H1 (cell line): Measurements from ENCODE around the gene ADGRE2. TPM values are rescaled to one million over a fixed set of nuclear protein-coding genes. Genes with fewer than 3 reads are reported as not detected.

Source experiments
- CTCF ChIA-PET: fragments of 300-600 bp; sonication (Branson Sonifier 250); formaldehyde crosslinking; loops from one replicate; lab custom pipeline; 2021; ENCODE audit not compliant: partially characterized antibody; lab: Charles Lee
- POLR2A ChIA-PET: fragments of 300-600 bp; sonication (Branson Sonifier 250); formaldehyde crosslinking; loops from one replicate; lab custom pipeline; 2021; ENCODE audit warnings: inconsistent platforms; ENCODE audit not compliant: partially characterized antibody; lab: Charles Lee
- DNase-seq, 2 experiments: peaks; one replicate each; pipeline versions ENCODE4 v3.0.0 to v3.0.0-alpha.2; 2010 to 2022; ENCODE audit warnings: low spot score in 2 of 2, low read depth in 1 of 2, mixed read lengths in 1 of 2
- FAIRE-seq: peaks from 2 replicates; lab custom pipeline; 2011; peaks lifted over from hg19 to GRCh38; lab: Jason Lieb, UNC
- H2AFZ ChIP-seq: 2 replicates; pipeline ENCODE4 v1.8.1; 2012; ENCODE audit warnings: low read length, inconsistent platforms
- H2AK5ac ChIP-seq: 2 replicates; pipeline ENCODE4 v1.6.1; 2013; ENCODE audit warnings: low read depth, low read length
- H2BK120ac ChIP-seq: replicated peaks from 2 replicates; pipeline ENCODE3; 2013; ENCODE audit warnings: low read depth, low read length, inconsistent platforms
- H2BK12ac ChIP-seq: 2 replicates; pipeline ENCODE4 v1.6.1; 2013; ENCODE audit warnings: low read depth, low read length
- H2BK15ac ChIP-seq: 2 replicates; pipeline ENCODE4 v1.6.1; 2013; ENCODE audit warnings: low read length
- H2BK20ac ChIP-seq: 2 replicates; pipeline ENCODE4 v1.6.1; 2013; ENCODE audit warnings: low read length
- H2BK5ac ChIP-seq: 2 replicates; pipeline ENCODE4 v1.6.1; 2013; ENCODE audit warnings: low read depth, low read length
- H3K14ac ChIP-seq: 2 replicates; pipeline ENCODE4 v1.6.1; 2013; ENCODE audit warnings: inconsistent platforms; ENCODE audit not compliant: insufficient read length
- H3K18ac ChIP-seq: 2 replicates; pipeline ENCODE4 v1.6.1; 2013; ENCODE audit warnings: low read length; ENCODE audit errors: extremely low read depth
- H3K23ac ChIP-seq: 2 replicates; pipeline ENCODE4 v1.6.1; 2013; ENCODE audit warnings: inconsistent platforms; ENCODE audit not compliant: insufficient read length
- H3K23me2 ChIP-seq: 2 replicates; pipeline ENCODE4 v1.6.1; 2013; ENCODE audit warnings: low read depth, low read length
- H3K27ac ChIP-seq: 2 replicates; pipeline ENCODE4 v1.6.1; 2011; ENCODE audit warnings: low read depth, low read length, inconsistent platforms
- H3K27me3 ChIP-seq, 4 experiments: replicated peaks in 1 of 4; 1 replicate in 1 of 4; 2 replicates in 3 of 4; pipeline versions ENCODE4 v1.6.1 to v1.8.1; 2011 to 2013; ENCODE audit warnings: low read length in 3 of 4, mild to moderate bottlenecking in 3 of 4, inconsistent platforms in 2 of 4, mixed read lengths in 2 of 4, moderate library complexity in 1 of 4; ENCODE audit not compliant: control insufficient read depth in 3 of 4, insufficient read depth in 3 of 4; ENCODE audit errors: extremely low read depth in 1 of 4
- H3K36me3 ChIP-seq, 4 experiments: 2 replicates each; pipeline versions ENCODE4 v1.6.1 to v1.8.1; 2011 to 2013; ENCODE audit warnings: mild to moderate bottlenecking in 4 of 4, low read length in 3 of 4, moderate library complexity in 2 of 4, control low read depth in 1 of 4, inconsistent platforms in 1 of 4; ENCODE audit not compliant: insufficient read depth in 4 of 4, control insufficient read depth in 2 of 4
- H3K4ac ChIP-seq: replicated peaks from 2 replicates; pipeline ENCODE3; 2013; ENCODE audit warnings: low read length, low read depth, mixed read lengths, inconsistent platforms; ENCODE audit not compliant: insufficient read length
- H3K4me1 ChIP-seq, 4 experiments: replicated peaks in 1 of 4; 1 replicate in 1 of 4; 2 replicates in 3 of 4; pipeline versions ENCODE4 v1.6.1 to v1.8.1; 2011 to 2013; ENCODE audit warnings: low read length in 3 of 4, inconsistent platforms in 2 of 4, mixed read lengths in 1 of 4; ENCODE audit not compliant: insufficient read depth in 4 of 4, control insufficient read depth in 3 of 4
- H3K4me2 ChIP-seq, 2 experiments: 2 replicates each; pipeline versions ENCODE4 v1.6.1 to v1.8.1; 2011 to 2013; ENCODE audit warnings: low read depth in 2 of 2, low read length in 2 of 2, control low read depth in 1 of 2, inconsistent platforms in 1 of 2, mild to moderate bottlenecking in 1 of 2; ENCODE audit not compliant: insufficient read depth in 1 of 2
- H3K4me3 ChIP-seq, 4 experiments: fragments of 200-600, 300-600 bp in 1 of 4; sonication (generic), shearing (Covaris generic), sonication (Bioruptor Twin) in 1 of 4; 2 replicates each; pipeline versions ENCODE4 v1.5.1 to v1.8.1; 2011 to 2016; ENCODE audit warnings: low read length in 4 of 4, low read depth in 3 of 4, control low read depth in 2 of 4, inconsistent platforms in 2 of 4, mild to moderate bottlenecking in 2 of 4, mixed read lengths in 1 of 4, moderate library complexity in 1 of 4; ENCODE audit not compliant: insufficient read depth in 2 of 4; ENCODE audit errors: extremely low read depth in 1 of 4
- H3K56ac ChIP-seq: replicated peaks from 2 replicates; pipeline ENCODE3; 2013; ENCODE audit warnings: low read depth, mild to moderate bottlenecking, mixed read lengths, low read length, inconsistent platforms; ENCODE audit not compliant: insufficient read length
- H3K79me1 ChIP-seq: 2 replicates; pipeline ENCODE4 v1.6.1; 2013; ENCODE audit warnings: low read depth, low read length, control low read depth
- H3K79me2 ChIP-seq, 2 experiments: 2 replicates each; pipeline versions ENCODE4 v1.6.1 to v1.8.1; 2012 to 2013; ENCODE audit warnings: low read length in 2 of 2, mild to moderate bottlenecking in 2 of 2, inconsistent platforms in 1 of 2; ENCODE audit not compliant: insufficient read depth in 2 of 2, control insufficient read depth in 1 of 2
- H3K9ac ChIP-seq, 4 experiments: replicated peaks in 1 of 4; 1 replicate in 1 of 4; 2 replicates in 3 of 4; pipeline versions ENCODE4 v1.6.1 to v1.8.1; 2011 to 2013; ENCODE audit warnings: low read depth in 3 of 4, low read length in 3 of 4, control low read depth in 2 of 4, mild to moderate bottlenecking in 2 of 4, moderate library complexity in 2 of 4, inconsistent platforms in 1 of 4; ENCODE audit errors: extremely low read depth in 1 of 4
- H3K9me3 ChIP-seq, 2 experiments: 2 replicates each; pipeline versions ENCODE4 v1.6.1 to v1.8.1; 2012 to 2013; ENCODE audit warnings: mild to moderate bottlenecking in 2 of 2, moderate library complexity in 2 of 2, control low read depth in 1 of 2, inconsistent platforms in 1 of 2, low read depth in 1 of 2, low read length in 1 of 2, mixed read lengths in 1 of 2; ENCODE audit not compliant: insufficient read depth in 2 of 2
- H4K20me1 ChIP-seq, 2 experiments: replicated peaks in 1 of 2; 2 replicates each; pipeline versions ENCODE3 to v1.8.1; 2011 to 2013; ENCODE audit warnings: inconsistent platforms in 2 of 2, low read length in 2 of 2, mild to moderate bottlenecking in 1 of 2; ENCODE audit not compliant: insufficient read depth in 2 of 2, control insufficient read depth in 1 of 2
- H4K5ac ChIP-seq: 2 replicates; pipeline ENCODE4 v1.6.1; 2013; ENCODE audit warnings: low read length, low read depth, mixed read lengths, inconsistent platforms; ENCODE audit not compliant: insufficient read length
- H4K8ac ChIP-seq: 2 replicates; pipeline ENCODE4 v1.8.0; 2013; ENCODE audit warnings: mild to moderate bottlenecking, moderate library complexity, low read length, inconsistent platforms; ENCODE audit not compliant: insufficient read depth; ENCODE audit errors: extremely low read depth
- H4K91ac ChIP-seq: replicated peaks from 2 replicates; pipeline ENCODE3; 2013; ENCODE audit warnings: low read length, mixed read lengths, inconsistent platforms; ENCODE audit not compliant: insufficient read length
- CBX8 ChIP-seq: fragments of 300-800, 300-1000 bp; sonication (generic); IDR thresholded peaks from 2 replicates; pipeline ENCODE4 v1.7.1; 2016; ENCODE audit warnings: low read depth, low read length, borderline replicate concordance
- WGBS, 2 experiments: shearing (Covaris generic) in 1 of 2; methylation state at CpG; one replicate each; pipeline versions ENCODE4 v1.1.6 to v1.1.7; 2013 to 2015; ENCODE audit warnings: low lambda C conversion rate in 2 of 2, mixed read lengths in 2 of 2, inconsistent platforms in 1 of 2, low coverage in 1 of 2, missing lambda C conversion rate in 1 of 2; ENCODE audit not compliant: insufficient replicate concordance in 2 of 2, insufficient coverage in 1 of 2, insufficient read length in 1 of 2; ENCODE audit errors: extremely low coverage in 1 of 2, missing lambda C conversion rate in 1 of 2; 5-methylcytosine and 5-hydroxymethylcytosine counted together
- polyA plus RNA-seq, 7 experiments: library from polyadenylated mRNA; depleted of rRNA in 3 of 7; stranded (reverse) in 5 of 7; unstranded in 2 of 7; fragments of >200 nt in 5 of 7; fragments of 200-250 nt in 2 of 7; gene quantifications; 1 replicate in 5 of 7; 2 replicates in 1 of 7; 4 replicates in 1 of 7; pipeline versions ENCODE4 v1.2.1 to v1.2.3, GENCODE V29; 2011 to 2013; ENCODE audit warnings: missing spikeins in 2 of 7, mixed read lengths in 2 of 7
- small RNA-seq: library from polyadenylated mRNA; stranded (forward); fragments of <200 nt; extraction: miRNeasy Mini kit (QIAGEN cat#:217004); gene quantifications from one replicate; pipeline ENCODE3, GENCODE V24; 2013; ENCODE audit not compliant: insufficient read depth
- total RNA-seq: library from RNA; stranded (reverse); fragmentation: NEBNext Ultra II Directional; extraction: Animal tissue kit (Norgen Biotek cat#: 25700); gene quantifications from 2 replicates; pipeline ENCODE4 v1.2.1, GENCODE V29; 2021

The ADGRE2 gene
- total and polyA plus RNA-seq, 2 of the 8 experiments (the other 6 are each of a cell fraction or from before 2014, with no cell fraction given), result 2.0 to 4.5 TPM

DNA sequence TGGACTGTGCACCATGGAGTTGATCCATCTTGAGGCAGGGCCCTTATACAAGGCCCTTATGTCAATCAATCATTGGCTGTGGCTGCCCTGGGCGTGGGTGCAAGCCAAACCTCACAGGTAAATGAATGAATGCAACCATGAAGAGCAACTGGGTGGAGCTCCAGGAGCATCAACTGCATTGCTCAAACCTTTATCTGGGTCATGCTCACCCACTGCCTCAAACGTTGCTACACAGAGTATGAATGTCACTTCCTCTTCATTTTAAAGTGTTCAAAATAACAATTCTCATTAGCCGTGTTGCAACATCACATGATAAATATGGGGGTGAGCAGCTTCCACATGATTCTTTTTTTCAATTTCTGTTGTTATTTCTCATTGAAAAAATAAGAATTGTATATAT lies 94.9 kb downstream of the ADGRE2 start:
- H3K27me3 ChIP-seq, result no peaks in the 10 kb centered on the region

More for the DNA sequence above, 94.9 kb downstream of the ADGRE2 start:
- no peak overlapping the region for H4K8ac ChIP-seq
- no peaks in the 10 kb centered on the region for H3K4me1 ChIP-seq
- no peak overlapping the region for H2BK120ac ChIP-seq
- DNase-seq (no peak), FAIRE-seq (no peak)
- no peak overlapping the region for H3K27ac ChIP-seq
- H4K5ac ChIP-seq, result no peak overlapping the region
- no peak overlapping the region for H2BK5ac ChIP-seq
- no peak overlapping the region for H3K9ac ChIP-seq
- no peak overlapping the region for H2BK12ac ChIP-seq
- H3K4me2 ChIP-seq, result no peak overlapping the region
- CTCF ChIA-PET, result interaction anchor here (0.8 to 7.7 kb wide), 2 partner anchors 71 to 108 kb away, joined by 3 to 149 read pairs; partner anchors contain the start of gene NDUFB7
- POLR2A ChIA-PET, result no interaction called here
- H3K36me3 ChIP-seq, result no peaks in the 10 kb centered on the region
- H3K9me3 ChIP-seq, result peaks cover 3 to 14% of the 10 kb centered on the region in 2 experiments; a peak in 3 of 4 replicates
- no peak overlapping the region for H3K23ac ChIP-seq
- H3K4ac ChIP-seq, result no peak overlapping the region
- no peak overlapping the region for H3K56ac ChIP-seq
- H4K20me1 ChIP-seq, result no peaks in the 10 kb centered on the region
- no peak for TF ChIP-seq CBX8
- no peak overlapping the region for H2AFZ ChIP-seq
- 64% methylated on average over 3 of the region's 3 CpGs; no CpG with 5 or more reads in 1 of the 2 experiments for whole genome bisulfite sequencing, 2 experiments
- no peak overlapping the region for H3K4me3 ChIP-seq
- H2BK15ac ChIP-seq, result no peak overlapping the region
- H3K23me2 ChIP-seq, result peaks cover under 1% of the 10 kb centered on the region; the same call in 1 of the 2 replicates
- no peak overlapping the region for H2AK5ac ChIP-seq
- no peak overlapping the region for H3K18ac ChIP-seq
- H2BK20ac ChIP-seq, result no peak overlapping the region
- H3K79me2 ChIP-seq, result no peaks in the 10 kb centered on the region
- H3K79me1 ChIP-seq, result no peaks in the 10 kb centered on the region
- H3K14ac ChIP-seq, result no peak overlapping the region
- H4K91ac ChIP-seq, result no peak overlapping the region

Small RNA genes lying within 50 kb of the gene (small RNA-seq; reads per million reads assigned to genes)
- gene AC005255.1, result not detected

Other genes starting within 250 kb of the ADGRE2 start
- gene TECR, start 249.0 kb downstream of the ADGRE2 start, total RNA-seq, result 172 and 179 TPM in 2 replicates
- 405 and 439 TPM in 2 replicates for gene TECR, start 249.0 kb downstream of the ADGRE2 start, polyA plus RNA-seq (2011; rRNA removed)
- gene NDUFB7, start 206.5 kb downstream of the ADGRE2 start, total RNA-seq, result 151 and 161 TPM in 2 replicates
- gene NDUFB7, start 206.5 kb downstream of the ADGRE2 start, polyA plus RNA-seq (2011; rRNA removed), result 740 and 777 TPM in 2 replicates
- not detected in 2 replicates for gene CLEC17A, start 195.5 kb downstream of the ADGRE2 start, total RNA-seq
- not detected in 2 replicates for gene CLEC17A, start 195.5 kb downstream of the ADGRE2 start, polyA plus RNA-seq (2011; rRNA removed)
- not detected in 2 replicates for gene ADGRE3, start 103.7 kb downstream of the ADGRE2 start, total RNA-seq
- not detected in 2 replicates for gene ADGRE3, start 103.7 kb downstream of the ADGRE2 start, polyA plus RNA-seq (2011; rRNA removed)
- 7.3 and 7.5 TPM in 2 replicates for gene ZNF333, start 88.5 kb downstream of the ADGRE2 start, total RNA-seq
- gene ZNF333, start 88.5 kb downstream of the ADGRE2 start, polyA plus RNA-seq (2011; rRNA removed), result 7.9 and 8.4 TPM in 2 replicates
- gene OR7A5, start 56.6 kb upstream of the ADGRE2 start, total RNA-seq, result not detected in 2 replicates
- gene OR7A5, start 56.6 kb upstream of the ADGRE2 start, polyA plus RNA-seq (2011; rRNA removed), result not detected in 2 replicates
- not detected in 2 replicates for gene OR7C1, start 56.6 kb upstream of the ADGRE2 start, total RNA-seq
- not detected in 2 replicates for gene OR7C1, start 56.6 kb upstream of the ADGRE2 start, polyA plus RNA-seq (2011; rRNA removed)
- not detected in 2 replicates for gene OR7A10, start 70.4 kb upstream of the ADGRE2 start, total RNA-seq
- not detected in 2 replicates for gene OR7A10, start 70.4 kb upstream of the ADGRE2 start, polyA plus RNA-seq (2011; rRNA removed)
- not detected in 2 replicates for gene OR7A17, start 107.6 kb upstream of the ADGRE2 start, total RNA-seq
- gene OR7A17, start 107.6 kb upstream of the ADGRE2 start, polyA plus RNA-seq (2011; rRNA removed), result not detected in 2 replicates
- gene OR7C2, start 162.9 kb upstream of the ADGRE2 start, total RNA-seq, result not detected in 2 replicates
- gene OR7C2, start 162.9 kb upstream of the ADGRE2 start, polyA plus RNA-seq (2011; rRNA removed), result not detected in 2 replicates
- 13.6 and 14.0 TPM in 2 replicates for gene SLC1A6, start 201.3 kb upstream of the ADGRE2 start, total RNA-seq
- 17.7 and 26.6 TPM in 2 replicates for gene SLC1A6, start 201.3 kb upstream of the ADGRE2 start, polyA plus RNA-seq (2011; rRNA removed)